H1 (cell line): ENCODE results near the gene L3MBTL2. TPM values are rescaled to one million over a fixed set of nuclear protein-coding genes. Genes with fewer than 3 reads are reported as not detected.

Experiments used
- CTCF ChIA-PET: fragments of 300-600 bp; sonication (Branson Sonifier 250); formaldehyde crosslinking; loops from one replicate; lab custom pipeline; 2021; ENCODE audit not compliant: partially characterized antibody; lab: Charles Lee
- POLR2A ChIA-PET: fragments of 300-600 bp; sonication (Branson Sonifier 250); formaldehyde crosslinking; loops from one replicate; lab custom pipeline; 2021; ENCODE audit warnings: inconsistent platforms; ENCODE audit not compliant: partially characterized antibody; lab: Charles Lee
- DNase-seq, 2 experiments: peaks; one replicate each; pipeline versions ENCODE4 v3.0.0 to v3.0.0-alpha.2; 2010 to 2022; ENCODE audit warnings: low spot score in 2 of 2, low read depth in 1 of 2, mixed read lengths in 1 of 2
- FAIRE-seq: peaks from 2 replicates; lab custom pipeline; 2011; peaks lifted over from hg19 to GRCh38; lab: Jason Lieb, UNC
- H2AFZ ChIP-seq: 2 replicates; pipeline ENCODE4 v1.8.1; 2012; ENCODE audit warnings: low read length, inconsistent platforms
- H2AK5ac ChIP-seq: 2 replicates; pipeline ENCODE4 v1.6.1; 2013; ENCODE audit warnings: low read depth, low read length
- H2BK120ac ChIP-seq: replicated peaks from 2 replicates; pipeline ENCODE3; 2013; ENCODE audit warnings: low read depth, low read length, inconsistent platforms
- H2BK12ac ChIP-seq: 2 replicates; pipeline ENCODE4 v1.6.1; 2013; ENCODE audit warnings: low read depth, low read length
- H2BK15ac ChIP-seq: 2 replicates; pipeline ENCODE4 v1.6.1; 2013; ENCODE audit warnings: low read length
- H2BK20ac ChIP-seq: 2 replicates; pipeline ENCODE4 v1.6.1; 2013; ENCODE audit warnings: low read length
- H2BK5ac ChIP-seq: 2 replicates; pipeline ENCODE4 v1.6.1; 2013; ENCODE audit warnings: low read depth, low read length
- H3K14ac ChIP-seq: 2 replicates; pipeline ENCODE4 v1.6.1; 2013; ENCODE audit warnings: inconsistent platforms; ENCODE audit not compliant: insufficient read length
- H3K18ac ChIP-seq: 2 replicates; pipeline ENCODE4 v1.6.1; 2013; ENCODE audit warnings: low read length; ENCODE audit errors: extremely low read depth
- H3K23ac ChIP-seq: 2 replicates; pipeline ENCODE4 v1.6.1; 2013; ENCODE audit warnings: inconsistent platforms; ENCODE audit not compliant: insufficient read length
- H3K23me2 ChIP-seq: 2 replicates; pipeline ENCODE4 v1.6.1; 2013; ENCODE audit warnings: low read depth, low read length
- H3K27ac ChIP-seq: 2 replicates; pipeline ENCODE4 v1.6.1; 2011; ENCODE audit warnings: low read depth, low read length, inconsistent platforms
- H3K27me3 ChIP-seq, 4 experiments: replicated peaks in 1 of 4; 1 replicate in 1 of 4; 2 replicates in 3 of 4; pipeline versions ENCODE4 v1.6.1 to v1.8.1; 2011 to 2013; ENCODE audit warnings: low read length in 3 of 4, mild to moderate bottlenecking in 3 of 4, inconsistent platforms in 2 of 4, mixed read lengths in 2 of 4, moderate library complexity in 1 of 4; ENCODE audit not compliant: control insufficient read depth in 3 of 4, insufficient read depth in 3 of 4; ENCODE audit errors: extremely low read depth in 1 of 4
- H3K36me3 ChIP-seq, 4 experiments: 2 replicates each; pipeline versions ENCODE4 v1.6.1 to v1.8.1; 2011 to 2013; ENCODE audit warnings: mild to moderate bottlenecking in 4 of 4, low read length in 3 of 4, moderate library complexity in 2 of 4, control low read depth in 1 of 4, inconsistent platforms in 1 of 4; ENCODE audit not compliant: insufficient read depth in 4 of 4, control insufficient read depth in 2 of 4
- H3K4ac ChIP-seq: replicated peaks from 2 replicates; pipeline ENCODE3; 2013; ENCODE audit warnings: low read length, low read depth, mixed read lengths, inconsistent platforms; ENCODE audit not compliant: insufficient read length
- H3K4me1 ChIP-seq, 4 experiments: replicated peaks in 1 of 4; 1 replicate in 1 of 4; 2 replicates in 3 of 4; pipeline versions ENCODE4 v1.6.1 to v1.8.1; 2011 to 2013; ENCODE audit warnings: low read length in 3 of 4, inconsistent platforms in 2 of 4, mixed read lengths in 1 of 4; ENCODE audit not compliant: insufficient read depth in 4 of 4, control insufficient read depth in 3 of 4
- H3K4me2 ChIP-seq, 2 experiments: 2 replicates each; pipeline versions ENCODE4 v1.6.1 to v1.8.1; 2011 to 2013; ENCODE audit warnings: low read depth in 2 of 2, low read length in 2 of 2, control low read depth in 1 of 2, inconsistent platforms in 1 of 2, mild to moderate bottlenecking in 1 of 2; ENCODE audit not compliant: insufficient read depth in 1 of 2
- H3K4me3 ChIP-seq, 4 experiments: fragments of 200-600, 300-600 bp in 1 of 4; sonication (generic), shearing (Covaris generic), sonication (Bioruptor Twin) in 1 of 4; 2 replicates each; pipeline versions ENCODE4 v1.5.1 to v1.8.1; 2011 to 2016; ENCODE audit warnings: low read length in 4 of 4, low read depth in 3 of 4, control low read depth in 2 of 4, inconsistent platforms in 2 of 4, mild to moderate bottlenecking in 2 of 4, mixed read lengths in 1 of 4, moderate library complexity in 1 of 4; ENCODE audit not compliant: insufficient read depth in 2 of 4; ENCODE audit errors: extremely low read depth in 1 of 4
- H3K56ac ChIP-seq: replicated peaks from 2 replicates; pipeline ENCODE3; 2013; ENCODE audit warnings: low read depth, mild to moderate bottlenecking, mixed read lengths, low read length, inconsistent platforms; ENCODE audit not compliant: insufficient read length
- H3K79me1 ChIP-seq: 2 replicates; pipeline ENCODE4 v1.6.1; 2013; ENCODE audit warnings: low read depth, low read length, control low read depth
- H3K79me2 ChIP-seq, 2 experiments: 2 replicates each; pipeline versions ENCODE4 v1.6.1 to v1.8.1; 2012 to 2013; ENCODE audit warnings: low read length in 2 of 2, mild to moderate bottlenecking in 2 of 2, inconsistent platforms in 1 of 2; ENCODE audit not compliant: insufficient read depth in 2 of 2, control insufficient read depth in 1 of 2
- H3K9ac ChIP-seq, 4 experiments: replicated peaks in 1 of 4; 1 replicate in 1 of 4; 2 replicates in 3 of 4; pipeline versions ENCODE4 v1.6.1 to v1.8.1; 2011 to 2013; ENCODE audit warnings: low read depth in 3 of 4, low read length in 3 of 4, control low read depth in 2 of 4, mild to moderate bottlenecking in 2 of 4, moderate library complexity in 2 of 4, inconsistent platforms in 1 of 4; ENCODE audit errors: extremely low read depth in 1 of 4
- H3K9me3 ChIP-seq, 2 experiments: 2 replicates each; pipeline versions ENCODE4 v1.6.1 to v1.8.1; 2012 to 2013; ENCODE audit warnings: mild to moderate bottlenecking in 2 of 2, moderate library complexity in 2 of 2, control low read depth in 1 of 2, inconsistent platforms in 1 of 2, low read depth in 1 of 2, low read length in 1 of 2, mixed read lengths in 1 of 2; ENCODE audit not compliant: insufficient read depth in 2 of 2
- H4K20me1 ChIP-seq, 2 experiments: replicated peaks in 1 of 2; 2 replicates each; pipeline versions ENCODE3 to v1.8.1; 2011 to 2013; ENCODE audit warnings: inconsistent platforms in 2 of 2, low read length in 2 of 2, mild to moderate bottlenecking in 1 of 2; ENCODE audit not compliant: insufficient read depth in 2 of 2, control insufficient read depth in 1 of 2
- H4K5ac ChIP-seq: 2 replicates; pipeline ENCODE4 v1.6.1; 2013; ENCODE audit warnings: low read length, low read depth, mixed read lengths, inconsistent platforms; ENCODE audit not compliant: insufficient read length
- H4K8ac ChIP-seq: 2 replicates; pipeline ENCODE4 v1.8.0; 2013; ENCODE audit warnings: mild to moderate bottlenecking, moderate library complexity, low read length, inconsistent platforms; ENCODE audit not compliant: insufficient read depth; ENCODE audit errors: extremely low read depth
- H4K91ac ChIP-seq: replicated peaks from 2 replicates; pipeline ENCODE3; 2013; ENCODE audit warnings: low read length, mixed read lengths, inconsistent platforms; ENCODE audit not compliant: insufficient read length
- KDM1A ChIP-seq: fragments of 200-600, 300-600 bp; sonication (generic); IDR thresholded peaks from 2 replicates; pipeline ENCODE4 v1.7.1; 2016; ENCODE audit warnings: mild to moderate bottlenecking, low read length, borderline replicate concordance
- POLR2A ChIP-seq, 2 experiments: IDR thresholded peaks; 1 replicate in 1 of 2; 2 replicates in 1 of 2; pipeline ENCODE4 v1.6.1; 2011; ENCODE audit warnings: low read depth in 2 of 2, low read length in 2 of 2, mild to moderate bottlenecking in 2 of 2; ENCODE audit errors: control extremely low read depth in 1 of 2
- RFX5 ChIP-seq: IDR thresholded peaks from 2 replicates; pipeline ENCODE4 v1.6.1; 2011; ENCODE audit warnings: low read depth, low read length, improper control_type of control experiment, borderline replicate concordance
- SIN3A ChIP-seq, 2 experiments: IDR thresholded peaks in 1 of 2; conservative IDR thresholded peaks in 1 of 2; 2 replicates each; pipeline ENCODE4 v1.6.1; 2011 to 2012; ENCODE audit warnings: low read length in 2 of 2, improper control_type of control experiment in 1 of 2, low read depth in 1 of 2, mild to moderate bottlenecking in 1 of 2
- WGBS, 2 experiments: shearing (Covaris generic) in 1 of 2; methylation state at CpG; one replicate each; pipeline versions ENCODE4 v1.1.6 to v1.1.7; 2013 to 2015; ENCODE audit warnings: low lambda C conversion rate in 2 of 2, mixed read lengths in 2 of 2, inconsistent platforms in 1 of 2, low coverage in 1 of 2, missing lambda C conversion rate in 1 of 2; ENCODE audit not compliant: insufficient replicate concordance in 2 of 2, insufficient coverage in 1 of 2, insufficient read length in 1 of 2; ENCODE audit errors: extremely low coverage in 1 of 2, missing lambda C conversion rate in 1 of 2; 5-methylcytosine and 5-hydroxymethylcytosine counted together
- polyA plus RNA-seq, 7 experiments: library from polyadenylated mRNA; depleted of rRNA in 3 of 7; stranded (reverse) in 5 of 7; unstranded in 2 of 7; fragments of >200 nt in 5 of 7; fragments of 200-250 nt in 2 of 7; gene quantifications; 1 replicate in 5 of 7; 2 replicates in 1 of 7; 4 replicates in 1 of 7; pipeline versions ENCODE4 v1.2.1 to v1.2.3, GENCODE V29; 2011 to 2013; ENCODE audit warnings: missing spikeins in 2 of 7, mixed read lengths in 2 of 7
- total RNA-seq: library from RNA; stranded (reverse); fragmentation: NEBNext Ultra II Directional; extraction: Animal tissue kit (Norgen Biotek cat#: 25700); gene quantifications from 2 replicates; pipeline ENCODE4 v1.2.1, GENCODE V29; 2021

Gene L3MBTL2
- total and polyA plus RNA-seq, 2 of the 8 experiments (the other 6 are each of a cell fraction or from before 2014, with no cell fraction given) = 23.9 to 24.9 TPM

- no peak overlapping the region for H3K4ac ChIP-seq
- WGBS, 2 experiments = 94% methylated on average over 18 of the region's 18 CpGs; no CpG with 5 or more reads in 1 of the 2 experiments
- H3K9ac ChIP-seq = no peak overlapping the region
- H2BK15ac ChIP-seq = no peak overlapping the region
- H2BK120ac ChIP-seq = no peak overlapping the region
- no peak overlapping the region for H3K14ac ChIP-seq
- no peak overlapping the region for H3K27ac ChIP-seq
- CTCF ChIA-PET = interaction anchor here (0.7 kb wide), 2 partner anchors 25 to 32 kb away, joined by 3 to 4 read pairs; no protein-coding TSS in a partner anchor
- H4K91ac ChIP-seq = no peak overlapping the region
- H3K79me2 ChIP-seq = no peaks in the 10 kb centered on the region
- H2AK5ac ChIP-seq = no peak overlapping the region
- H4K8ac ChIP-seq = no peak overlapping the region
- H2AFZ ChIP-seq = no peak overlapping the region
- no peak overlapping the region for H3K4me2 ChIP-seq
- H2BK12ac ChIP-seq = no peak overlapping the region
- TF ChIP-seq KDM1A (peak; percentile 69; the same call in 1 of the 2 replicates), POLR2A (IDR thresholded peaks at IDR 0.05; ENCODE audit: control extremely low read depth in 1 of 2, low read depth in 2 of 2, low read length in 2 of 2) (no peak), RFX5 (no peak), SIN3A (conservative IDR thresholded peaks at IDR 0.05 in 1 of 2, IDR thresholded peaks at IDR 0.05 in 1 of 2; ENCODE audit: low read depth in 1 of 2, low read length in 2 of 2) (no peak)
- TF ChIP-seq, all 59 proteins: peak for 1
- no peak overlapping the region for H2BK20ac ChIP-seq
- FAIRE-seq (no peak), DNase-seq (no peak)
- H3K23me2 ChIP-seq = peaks cover 2% of the 10 kb centered on the region; the same call in 1 of the 2 replicates
- H3K36me3 ChIP-seq = peaks cover 2 to 15% (median 8%) of the 10 kb centered on the region in 4 experiments; a peak in 5 of 8 replicates
- no peaks in the 10 kb centered on the region; a peak in 1 of 7 replicates for H3K27me3 ChIP-seq
- no peak overlapping the region for H4K5ac ChIP-seq
- no peaks in the 10 kb centered on the region for H3K79me1 ChIP-seq
- no peak overlapping the region for H3K56ac ChIP-seq
- peaks cover 0 to 8% (median 8%) of the 10 kb centered on the region in 4 experiments; a peak in 5 of 7 replicates for H3K4me1 ChIP-seq
- H3K23ac ChIP-seq = no peak overlapping the region
- H3K4me3 ChIP-seq = no peak overlapping the region
- POLR2A ChIA-PET = interaction anchor here (0.7 to 4.2 kb wide), 5 partner anchors 15 to 219 kb away, joined by 3 to 23 read pairs (median 3); no protein-coding TSS in a partner anchor
- no peak overlapping the region for H2BK5ac ChIP-seq
- H3K18ac ChIP-seq = no peak overlapping the region
- no peaks in the 10 kb centered on the region for H3K9me3 ChIP-seq
- peaks cover 0 to 7% of the 10 kb centered on the region in 2 experiments for H4K20me1 ChIP-seq
Observed at GRCh38 chr22:41242396-41243117, 37.4 kb downstream of the L3MBTL2 start.
